Astrocyte (in vitro differentiated cells and primary cell): ENCODE measurements around the gene SRPRB. TPM values are rescaled to one million over a fixed set of nuclear protein-coding genes. Genes with fewer than 3 reads are reported as not detected.
A peak's percentile ranks its signal among the peaks of the same experiment; 100 is the strongest.

Source experiments
- DNase-seq: peaks from one replicate; pipeline ENCODE4 v3.0.0-alpha.2; 2010; ENCODE audit warnings: low read depth
- FAIRE-seq: peaks from 2 replicates; lab custom pipeline; 2011; peaks lifted over from hg19 to GRCh38; lab: Jason Lieb, UNC
- H2AFZ ChIP-seq: 2 replicates; pipeline ENCODE4 v1.6.0; 2012; ENCODE audit warnings: low read depth, low read length, inconsistent platforms
- H3K27ac ChIP-seq: 2 replicates; pipeline ENCODE4 v1.5.1; 2011; ENCODE audit warnings: low read depth, low read length, inconsistent platforms
- H3K27me3 ChIP-seq: 2 replicates; pipeline ENCODE4 v1.6.0; 2011; ENCODE audit warnings: low read length, inconsistent platforms; ENCODE audit not compliant: insufficient read depth
- H3K36me3 ChIP-seq: 2 replicates; pipeline ENCODE4 v1.5.1; 2011; ENCODE audit warnings: low read length, inconsistent platforms; ENCODE audit not compliant: insufficient read depth
- H3K4me1 ChIP-seq: 2 replicates; pipeline ENCODE4 v1.5.1; 2011; ENCODE audit warnings: low read length, inconsistent platforms; ENCODE audit not compliant: insufficient read depth
- H3K4me2 ChIP-seq: 2 replicates; pipeline ENCODE4 v1.6.0; 2012; ENCODE audit warnings: low read length, inconsistent platforms
- H3K4me3 ChIP-seq: 2 replicates; pipeline ENCODE4 v1.5.1; 2011; ENCODE audit warnings: low read depth, mild to moderate bottlenecking, low read length, inconsistent platforms; ENCODE audit not compliant: insufficient read depth
- H3K79me2 ChIP-seq: 2 replicates; pipeline ENCODE4 v1.6.0; 2012; ENCODE audit warnings: mild to moderate bottlenecking, low read length, inconsistent platforms; ENCODE audit not compliant: insufficient read depth
- H3K9ac ChIP-seq: 2 replicates; pipeline ENCODE4 v1.6.0; 2012; ENCODE audit warnings: mild to moderate bottlenecking, low read length, inconsistent platforms
- H3K9me3 ChIP-seq: 2 replicates; pipeline ENCODE4 v1.5.1; 2012; ENCODE audit warnings: low read depth, mild to moderate bottlenecking, low read length, inconsistent platforms; ENCODE audit not compliant: insufficient read depth
- H4K20me1 ChIP-seq: 2 replicates; pipeline ENCODE4 v1.6.0; 2012; ENCODE audit warnings: low read length, inconsistent platforms; ENCODE audit not compliant: insufficient read depth
- H3K27ac Mint-ChIP-seq: one replicate; pipeline ENCODE4 v1.8.0; 2021; ENCODE audit warnings: mild to moderate bottlenecking, mixed read lengths; ENCODE audit not compliant: unreplicated experiment
- H3K27me3 Mint-ChIP-seq: one replicate; pipeline ENCODE4 v1.8.0; 2021; ENCODE audit warnings: low read depth, mixed read lengths; ENCODE audit not compliant: unreplicated experiment
- H3K36me3 Mint-ChIP-seq: one replicate; pipeline ENCODE4 v1.8.0; 2021; ENCODE audit warnings: low read depth, mixed read lengths; ENCODE audit not compliant: unreplicated experiment
- H3K4me1 Mint-ChIP-seq: one replicate; pipeline ENCODE4 v1.8.0; 2021; ENCODE audit warnings: low read depth, mixed read lengths; ENCODE audit not compliant: unreplicated experiment
- H3K4me3 Mint-ChIP-seq: one replicate; pipeline ENCODE4 v1.8.0; 2021; ENCODE audit warnings: mild to moderate bottlenecking, moderate library complexity, mixed read lengths; ENCODE audit not compliant: unreplicated experiment
- H3K9me3 Mint-ChIP-seq: one replicate; pipeline ENCODE4 v1.8.0; 2021; ENCODE audit warnings: mild to moderate bottlenecking, mixed read lengths; ENCODE audit not compliant: unreplicated experiment
- CTCF ChIP-seq: IDR thresholded peaks from 2 replicates; pipeline ENCODE4 v1.5.1; 2011; ENCODE audit warnings: low read depth, mild to moderate bottlenecking, inconsistent platforms, low read length, moderate library complexity; ENCODE audit not compliant: insufficient read depth
- EZH2 ChIP-seq: IDR thresholded peaks from 2 replicates; pipeline ENCODE4 v1.6.1; 2012; ENCODE audit warnings: mild to moderate bottlenecking, low read length, inconsistent platforms; ENCODE audit not compliant: insufficient read depth
- total RNA-seq: library from RNA; stranded (reverse); gene quantifications from 2 replicates; pipeline ENCODE4 v1.2.1, GENCODE V29; 2021

SRPRB gene
- total RNA-seq, 1 donor from 2014 or later: 83.8 TPM

GRCh38 chr3:133854264-133855001, 48.8 kb downstream of the SRPRB start:
- Histone ChIP-seq H3K9me3 (no peaks in the 10 kb centered on the region), H3K27ac (no peak overlapping the region), H3K9ac (no peak overlapping the region), H3K4me1 (peaks cover 5% of the 10 kb centered on the region), H3K79me2 (no peaks in the 10 kb centered on the region), H4K20me1 (no peaks in the 10 kb centered on the region), H3K4me3 (no peak overlapping the region), H3K4me2 (no peak overlapping the region), H3K27me3 (no peaks in the 10 kb centered on the region), H2AFZ (no peak overlapping the region), H3K36me3 (no peaks in the 10 kb centered on the region)
- Mint-ChIP-seq H3K27me3 (no peaks in the 10 kb centered on the region), H3K4me3 (no peak overlapping the region), H3K9me3 (no peaks in the 10 kb centered on the region), H3K27ac (no peak overlapping the region), H3K36me3 (peaks cover 19% of the 10 kb centered on the region), H3K4me1 (peaks cover 8% of the 10 kb centered on the region)
- DNase-seq: no peak
- no peak for FAIRE-seq
- TF ChIP-seq CTCF: no peak
- TF ChIP-seq EZH2: no peak

- Histone ChIP-seq H3K4me3 (no peak overlapping the region), H3K9ac (no peak overlapping the region), H3K4me1 (peaks cover 5% of the 10 kb centered on the region), H4K20me1 (no peaks in the 10 kb centered on the region), H3K79me2 (no peaks in the 10 kb centered on the region), H2AFZ (no peak overlapping the region), H3K27ac (no peak overlapping the region), H3K4me2 (no peak overlapping the region), H3K9me3 (no peaks in the 10 kb centered on the region), H3K36me3 (no peaks in the 10 kb centered on the region), H3K27me3 (no peaks in the 10 kb centered on the region)
- FAIRE-seq: no peak
- no peaks in the 10 kb centered on the region for H3K27me3 Mint-ChIP-seq
- H3K27ac Mint-ChIP-seq: no peak overlapping the region
- H3K4me1 Mint-ChIP-seq: peaks cover 8% of the 10 kb centered on the region
- DNase-seq: no peak
- TF ChIP-seq CTCF (no peak), EZH2 (no peak)
- H3K9me3 Mint-ChIP-seq: no peaks in the 10 kb centered on the region
- H3K4me3 Mint-ChIP-seq: no peak overlapping the region
- H3K36me3 Mint-ChIP-seq: peaks cover 19% of the 10 kb centered on the region
Observed at GRCh38 chr3:133855002-133855370, 49.4 kb downstream of the SRPRB start.

GRCh38 chr3:133855772-133856171, 50.2 kb downstream of the SRPRB start:
- FAIRE-seq: no peak
- no peak for DNase-seq
- Mint-ChIP-seq H3K4me3 (no peak overlapping the region), H3K4me1 (peaks cover 8% of the 10 kb centered on the region), H3K27me3 (no peaks in the 10 kb centered on the region), H3K36me3 (peaks cover 19% of the 10 kb centered on the region), H3K27ac (no peak overlapping the region), H3K9me3 (no peaks in the 10 kb centered on the region)
- Histone ChIP-seq H3K4me1 (peaks cover 5% of the 10 kb centered on the region), H3K79me2 (no peaks in the 10 kb centered on the region), H4K20me1 (no peaks in the 10 kb centered on the region), H3K36me3 (no peaks in the 10 kb centered on the region), H3K9me3 (no peaks in the 10 kb centered on the region), H3K9ac (no peak overlapping the region), H2AFZ (peak overlapping the region; percentile 46), H3K4me3 (no peak overlapping the region), H3K27ac (no peak overlapping the region), H3K4me2 (no peak overlapping the region), H3K27me3 (no peaks in the 10 kb centered on the region)
- no peak for TF ChIP-seq CTCF
- no peak for TF ChIP-seq EZH2
